Activated CD4-positive, alpha-beta memory T cell treated with anti-CD3 and anti-CD28 coated beads for 36 hours (primary cell): Measurements from ENCODE around the gene ARSD. TPM values are rescaled to one million over a fixed set of nuclear protein-coding genes. Genes with fewer than 3 reads are reported as not detected.
"Not testable (repeated sequence)": the region's sequence is repeated elsewhere in the genome, so short reads cannot be mapped to it uniquely, and the experiment has no call there.

Experiments
- CTCF ChIA-PET: fragments of 350-600 bp; sonication (Branson Sonifier 250); formaldehyde crosslinking; loops from one replicate; lab custom pipeline; 2021; ENCODE audit warnings: antibody characterized with exemption, inconsistent platforms; lab: Charles Lee
- POLR2A ChIA-PET: fragments of 350-600 bp; sonication (Branson Sonifier 250); formaldehyde crosslinking; loops from one replicate; lab custom pipeline; 2021; ENCODE audit warnings: antibody characterized with exemption; lab: Charles Lee
- DNase-seq: peaks from one replicate; pipeline ENCODE4 v3.0.0-alpha.2; 2020
- H3K27ac Mint-ChIP-seq: one replicate; pipeline ENCODE4 v1.8.0; 2021; ENCODE audit warnings: mixed read lengths
- H3K27me3 Mint-ChIP-seq: one replicate; pipeline ENCODE4 v1.8.0; 2021; ENCODE audit warnings: mixed read lengths
- H3K36me3 Mint-ChIP-seq: one replicate; pipeline ENCODE4 v1.8.0; 2021; ENCODE audit warnings: mixed read lengths
- H3K4me1 Mint-ChIP-seq: one replicate; pipeline ENCODE4 v1.8.0; 2021; ENCODE audit warnings: low read depth, mixed read lengths
- H3K4me3 Mint-ChIP-seq: one replicate; pipeline ENCODE4 v1.8.0; 2021; ENCODE audit warnings: mild to moderate bottlenecking, mixed read lengths
- H3K9me3 Mint-ChIP-seq: one replicate; pipeline ENCODE4 v1.8.0; 2021; ENCODE audit warnings: mixed read lengths
- intact Hi-C: fragments of 100-400 bp; cut with micrococcal nuclease; formaldehyde crosslinking; loops from one replicate; pipeline ENCODE4 v1.15.1; 2023
- total RNA-seq, 2 experiments: library from RNA; stranded (reverse); gene quantifications; one replicate each; pipeline ENCODE4 v1.2.3, GENCODE V29; 2021

Gene ARSD
- total RNA-seq, 2 experiments from 2014 or later = 1.0 to 1.5 TPM

DNA sequence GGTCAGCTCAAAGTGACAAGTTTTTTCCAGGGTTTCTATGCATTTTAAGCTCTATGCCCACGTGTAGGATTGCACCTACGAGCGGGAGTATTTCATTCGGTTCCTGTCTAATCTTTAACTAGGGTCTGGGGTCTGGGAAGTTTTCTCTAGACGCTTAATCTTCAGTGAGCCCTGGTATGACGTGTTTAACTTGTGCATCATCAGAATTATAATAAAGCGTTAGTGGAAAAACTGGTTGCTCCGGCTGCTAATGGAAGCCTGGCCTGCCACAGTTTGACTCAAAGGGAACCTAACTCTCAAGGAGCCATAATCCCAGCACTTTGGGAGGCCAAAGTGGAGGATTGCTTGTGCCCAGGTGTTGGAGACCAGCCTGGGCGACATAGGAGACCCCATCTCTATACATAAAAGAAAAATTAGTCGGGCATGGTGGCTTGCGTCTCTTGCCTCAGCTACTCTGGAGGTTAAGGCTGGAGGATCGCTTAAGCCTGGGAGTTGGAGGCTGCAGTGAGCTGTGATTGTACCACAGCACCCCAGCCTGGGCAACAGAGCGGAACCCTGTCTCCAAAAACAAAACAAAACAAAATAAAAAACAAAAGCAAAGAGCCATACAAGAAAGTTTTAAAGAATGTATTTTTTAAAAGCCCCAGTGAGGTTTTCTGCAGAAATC is 30.2 kb downstream of the ARSD start:
- Mint-ChIP-seq H3K36me3 (no peaks in the 10 kb centered on the region), H3K27ac (no peak overlapping the region), H3K27me3 (peaks cover 3% of the 10 kb centered on the region)

DNA sequence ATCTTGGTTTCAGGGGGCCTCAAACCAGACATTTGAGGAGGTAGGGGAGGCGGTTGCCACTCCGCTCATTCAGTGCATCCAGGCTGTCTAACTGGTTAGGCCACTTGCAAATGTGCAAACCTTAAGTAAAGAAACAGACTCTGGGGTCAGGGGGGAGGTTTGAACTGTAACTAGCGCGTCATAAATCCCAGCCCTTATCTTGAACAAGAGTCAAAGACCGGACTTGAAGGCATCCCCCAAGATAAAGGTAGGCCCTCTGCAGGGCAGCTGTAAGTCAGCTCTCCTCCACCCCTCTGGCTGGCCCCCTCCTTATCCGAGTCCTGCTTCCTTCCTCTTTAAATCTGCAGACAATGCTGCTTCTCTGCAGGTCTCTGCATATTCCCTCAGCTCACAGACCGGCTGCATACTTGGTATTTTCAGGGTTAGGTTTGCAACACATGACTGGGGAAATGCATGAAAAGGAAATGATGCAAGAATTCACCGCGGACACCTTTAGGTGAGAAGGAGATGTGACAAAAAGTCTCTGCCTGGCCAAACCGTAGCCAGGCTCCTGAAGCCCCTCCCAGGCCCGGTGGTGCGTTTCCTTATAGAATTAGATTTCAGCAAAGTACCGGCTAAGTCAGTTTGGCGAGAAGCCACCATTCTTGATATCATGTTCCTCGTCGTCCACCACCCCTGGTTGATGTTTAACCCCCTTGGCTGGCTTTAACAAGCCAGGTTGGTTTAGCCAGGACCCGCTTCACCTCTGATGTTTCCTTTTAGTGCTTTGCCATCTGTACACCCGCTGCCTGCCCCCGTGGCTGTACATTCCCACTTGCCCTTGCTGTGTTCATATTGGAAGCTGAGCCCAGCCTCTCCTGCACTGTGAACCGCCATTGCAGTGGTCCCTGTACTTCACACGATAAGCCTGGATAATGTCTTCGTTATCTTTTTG is 31.2 kb downstream of the ARSD start:
- H3K4me3 Mint-ChIP-seq, H3K4me1 Mint-ChIP-seq, H3K36me3 Mint-ChIP-seq, CTCF ChIA-PET, H3K27me3 Mint-ChIP-seq, DNase-seq, intact Hi-C loops, H3K9me3 Mint-ChIP-seq, H3K27ac Mint-ChIP-seq: not testable (repeated sequence)
- POLR2A ChIA-PET = interaction anchor here (0.6 kb wide), 1 partner anchor 147 kb away, joined by 3 read pairs; no protein-coding TSS in a partner anchor

More for the DNA sequence above, 30.2 kb downstream of the ARSD start:
- Mint-ChIP-seq H3K4me3 (no peak overlapping the region), H3K9me3 (peaks cover 9% of the 10 kb centered on the region), H3K4me1 (peaks cover 4% of the 10 kb centered on the region)
- POLR2A ChIA-PET = no interaction called here
- intact Hi-C loops = no loop called here
- no peak for DNase-seq
- CTCF ChIA-PET = no interaction called here

DNA sequence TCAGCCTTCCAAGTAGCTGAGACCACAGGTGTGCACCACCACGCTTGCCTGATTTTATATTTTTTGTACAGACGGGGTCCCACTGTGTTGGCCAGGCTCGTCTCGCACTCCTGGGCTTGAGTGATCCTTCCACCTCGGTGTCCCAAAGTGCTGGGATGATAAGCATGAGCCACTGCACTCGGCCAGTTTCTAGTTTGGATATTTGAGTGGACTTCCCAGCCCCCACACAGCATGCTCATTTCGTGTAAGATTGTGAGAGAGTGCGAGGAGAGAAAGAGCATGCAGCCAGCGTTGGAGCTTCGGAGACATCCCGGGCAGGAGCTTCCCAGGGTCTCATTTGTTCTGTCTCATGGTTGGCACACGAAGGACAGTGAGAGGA is 31.8 kb downstream of the ARSD start:
- H3K27me3 Mint-ChIP-seq = peaks cover 3% of the 10 kb centered on the region
- ChIA-PET POLR2A (no interaction called here), CTCF (no interaction called here)
- H3K4me1 Mint-ChIP-seq = peaks cover 4% of the 10 kb centered on the region
- H3K36me3 Mint-ChIP-seq = no peaks in the 10 kb centered on the region
- DNase-seq = no peak
- no peaks in the 10 kb centered on the region for H3K9me3 Mint-ChIP-seq
- no peak overlapping the region for H3K27ac Mint-ChIP-seq
- intact Hi-C loops = no loop called here
- no peak overlapping the region for H3K4me3 Mint-ChIP-seq

DNA sequence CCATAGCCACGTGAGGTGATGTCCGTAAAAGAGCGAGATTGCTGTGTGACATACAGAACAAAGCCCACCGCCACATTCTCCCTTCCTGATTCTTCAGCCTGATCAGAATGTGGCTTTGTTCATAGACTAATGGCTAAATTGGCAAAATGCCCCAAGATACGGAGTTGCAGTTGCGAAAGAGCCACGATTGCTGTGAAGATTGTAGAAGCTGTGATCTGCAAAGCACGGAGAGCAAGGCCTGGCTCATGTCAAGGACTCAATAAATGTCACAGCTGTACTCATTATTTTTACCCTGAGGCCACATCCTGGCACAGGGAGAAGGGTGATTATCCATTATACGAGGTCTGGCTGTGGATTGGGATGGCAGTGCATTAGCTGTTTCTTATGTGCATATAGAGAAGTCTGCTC is 34.2 kb downstream of the ARSD start:
- CTCF ChIA-PET = interaction anchor here (0.6 kb wide), 1 partner anchor 151 kb away, joined by 3 read pairs; no protein-coding TSS in a partner anchor
- Mint-ChIP-seq H3K27ac (no peak overlapping the region), H3K27me3 (peaks cover 5% of the 10 kb centered on the region), H3K36me3 (no peaks in the 10 kb centered on the region), H3K4me1 (peaks cover 4% of the 10 kb centered on the region), H3K4me3 (no peak overlapping the region), H3K9me3 (no peaks in the 10 kb centered on the region)
- POLR2A ChIA-PET = no interaction called here
- DNase-seq = no peak
- intact Hi-C loops = no loop called here

DNA sequence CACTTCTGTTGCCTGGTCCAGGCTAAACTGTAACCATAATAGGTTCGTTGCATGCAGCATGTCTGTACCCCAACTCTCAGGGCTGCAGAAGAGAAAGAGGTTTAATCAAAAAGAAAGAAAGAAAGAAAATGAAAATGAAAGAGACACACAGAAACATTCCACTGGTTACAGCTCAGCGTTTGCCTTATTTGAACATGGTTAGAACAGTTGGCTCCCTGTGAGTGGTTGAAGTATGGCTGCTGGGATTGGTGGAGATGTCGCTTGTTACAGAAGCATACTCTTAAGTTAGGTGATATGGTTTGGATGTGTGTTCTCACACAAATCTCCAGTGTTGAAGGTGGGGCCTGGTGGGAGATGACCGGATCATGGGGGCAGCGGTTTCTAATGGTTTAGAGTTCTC is 36.3 kb downstream of the ARSD start:
- Mint-ChIP-seq H3K36me3 (no peaks in the 10 kb centered on the region), H3K4me3 (no peak overlapping the region), H3K27me3 (peaks cover 4% of the 10 kb centered on the region), H3K27ac (no peak overlapping the region), H3K9me3 (no peaks in the 10 kb centered on the region), H3K4me1 (peaks cover 7% of the 10 kb centered on the region)
- intact Hi-C loops = no loop called here
- ChIA-PET CTCF (no interaction called here), POLR2A (no interaction called here)
- DNase-seq = no peak

DNA sequence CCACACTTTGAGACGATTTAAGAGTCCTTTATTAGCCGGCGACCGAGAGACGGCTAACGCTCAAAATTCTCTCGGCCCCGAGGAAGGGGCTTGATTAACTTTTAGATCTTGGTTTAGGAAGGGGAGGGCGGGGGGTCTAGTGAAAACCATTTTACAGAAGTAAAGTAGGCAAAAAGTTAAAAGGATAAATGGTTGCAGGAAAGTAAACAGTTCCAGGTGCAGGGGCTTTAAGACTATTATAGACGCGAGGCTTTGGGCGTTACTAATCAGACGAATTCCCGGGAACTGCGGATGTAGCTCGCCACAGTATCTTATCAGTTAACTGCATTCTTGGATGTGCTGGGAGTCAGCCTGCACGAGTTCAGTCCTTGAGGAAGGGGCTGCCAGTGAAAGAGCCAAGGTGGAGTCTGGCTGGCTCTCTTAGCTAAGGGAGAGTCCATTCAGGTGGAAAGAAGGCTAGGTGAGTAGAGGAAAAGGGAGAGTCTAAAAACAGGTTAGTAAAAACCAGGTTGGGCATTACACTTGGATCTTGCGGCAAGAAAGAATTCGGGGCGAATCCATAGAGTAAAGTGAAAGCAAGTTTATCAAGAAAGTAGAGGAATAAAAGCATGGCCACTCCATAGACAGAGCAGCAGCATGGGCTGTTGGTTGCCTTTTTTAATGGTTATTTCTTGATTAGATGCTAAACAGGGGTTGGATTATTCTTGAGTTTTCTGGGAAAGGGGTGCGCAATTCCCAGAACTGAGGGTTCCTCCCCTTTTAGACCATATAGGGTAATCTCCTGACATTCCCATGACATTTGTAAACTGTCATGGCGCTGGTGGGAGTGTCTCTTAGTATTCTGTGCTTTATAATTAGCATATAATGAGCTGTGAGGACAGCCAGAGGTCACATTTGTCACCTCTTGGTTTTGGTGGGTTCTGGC is 38.3 kb downstream of the ARSD start:
- H3K4me1 Mint-ChIP-seq, H3K9me3 Mint-ChIP-seq, intact Hi-C loops, H3K36me3 Mint-ChIP-seq, H3K27me3 Mint-ChIP-seq, H3K4me3 Mint-ChIP-seq, POLR2A ChIA-PET, CTCF ChIA-PET, H3K27ac Mint-ChIP-seq, DNase-seq: not testable (repeated sequence)

DNA sequence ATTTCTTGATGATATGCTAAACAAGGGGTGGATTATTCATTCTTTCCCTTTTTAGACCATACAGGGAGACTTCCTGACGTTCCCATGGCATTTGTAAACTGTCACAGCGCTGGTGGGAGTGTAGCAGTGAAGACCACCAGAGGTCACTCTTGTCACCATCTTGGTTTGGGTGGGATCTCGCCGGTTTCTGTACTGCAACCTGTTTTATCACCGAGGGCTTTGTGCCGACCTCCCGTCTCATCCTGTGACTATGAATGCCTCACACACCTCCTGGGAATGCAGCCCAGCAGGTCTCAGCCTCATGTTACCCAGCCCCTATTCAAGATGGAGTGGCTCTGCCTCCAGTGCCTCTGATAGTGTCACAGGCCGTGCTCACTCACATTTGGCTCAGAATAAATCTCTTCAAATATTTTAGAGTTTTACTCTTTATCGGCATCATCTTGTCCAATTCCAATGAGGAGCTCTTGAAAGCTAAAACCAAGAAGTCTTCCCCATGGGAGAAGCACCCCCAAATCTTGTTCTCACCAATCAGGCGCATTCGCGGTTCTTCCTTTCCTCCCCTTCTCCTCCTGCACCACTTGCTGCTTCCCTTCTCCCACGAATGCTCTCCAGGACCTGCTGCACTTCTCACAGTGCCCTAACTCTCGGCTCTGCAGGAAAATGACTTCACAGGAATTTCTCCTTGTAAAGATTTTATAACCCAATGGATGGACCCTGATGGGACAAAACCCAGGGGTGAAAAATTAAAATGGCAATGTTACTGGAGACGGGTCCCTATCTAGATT is 39.2 kb downstream of the ARSD start:
- POLR2A ChIA-PET, CTCF ChIA-PET: not testable (repeated sequence)

DNA sequence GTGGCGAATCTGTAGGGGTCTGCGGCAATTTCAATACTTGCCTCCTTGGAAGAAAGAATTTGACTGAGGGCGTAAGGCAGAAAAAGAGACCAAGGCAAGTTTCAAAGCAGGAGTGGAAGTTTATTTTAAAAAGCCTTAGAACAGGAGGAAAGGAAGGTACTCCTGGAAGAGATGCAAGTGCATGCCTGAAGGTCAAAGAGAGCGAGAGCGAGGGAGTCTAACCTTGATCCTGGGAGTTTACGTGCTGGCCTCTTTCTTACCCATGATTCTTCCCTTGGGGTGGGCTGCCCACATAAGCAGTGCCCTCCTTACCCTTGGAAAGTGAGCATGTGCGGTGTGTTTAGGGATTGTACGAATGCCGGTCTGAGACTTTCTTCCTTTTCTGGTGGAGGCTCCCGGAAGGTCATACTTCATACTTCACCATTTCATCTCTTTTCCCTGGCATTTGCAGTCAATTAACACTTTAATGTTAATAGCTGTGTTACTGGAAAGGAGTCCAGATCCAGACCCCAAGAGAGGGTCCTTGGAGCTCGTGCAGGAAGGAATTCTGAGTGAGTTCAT is 40.0 kb downstream of the ARSD start:
- peak overlapping the region; percentile 65 for H3K4me3 Mint-ChIP-seq
- intact Hi-C loops = no loop called here
- H3K36me3 Mint-ChIP-seq = no peaks in the 10 kb centered on the region
- no peaks in the 10 kb centered on the region for H3K9me3 Mint-ChIP-seq
- H3K4me1 Mint-ChIP-seq = peaks cover 7% of the 10 kb centered on the region
- CTCF ChIA-PET = no interaction called here
- DNase-seq = no peak
- H3K27me3 Mint-ChIP-seq = peaks cover 4% of the 10 kb centered on the region
- POLR2A ChIA-PET = no interaction called here
- no peak overlapping the region for H3K27ac Mint-ChIP-seq

More for the DNA sequence above, 39.2 kb downstream of the ARSD start:
- H3K4me3 Mint-ChIP-seq = peak overlapping the region; percentile 65
- H3K9me3 Mint-ChIP-seq, H3K4me1 Mint-ChIP-seq, H3K27me3 Mint-ChIP-seq, H3K27ac Mint-ChIP-seq, DNase-seq, intact Hi-C loops, H3K36me3 Mint-ChIP-seq: not testable (repeated sequence)

DNA sequence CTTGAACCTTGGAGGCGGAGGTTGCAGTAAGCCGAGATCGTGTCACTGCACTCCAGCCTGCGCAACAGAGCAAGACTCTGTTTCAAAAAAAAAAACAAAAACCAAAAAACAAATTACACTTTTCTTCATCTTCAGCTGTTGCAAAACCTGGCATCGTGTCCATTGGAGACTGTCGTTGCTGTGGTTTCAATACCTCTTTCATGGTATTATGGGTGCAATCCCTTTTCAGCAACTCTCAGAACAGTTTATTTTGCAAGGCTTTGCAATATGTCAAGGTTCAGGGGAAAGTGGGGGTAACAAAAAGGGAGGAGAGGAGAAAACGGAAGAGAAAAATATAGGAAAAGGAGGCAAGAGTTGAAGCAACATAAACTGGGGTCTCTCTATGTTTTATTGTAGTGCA is 40.8 kb downstream of the ARSD start:
- Mint-ChIP-seq H3K36me3 (no peaks in the 10 kb centered on the region), H3K27ac (no peak overlapping the region), H3K4me3 (no peak overlapping the region), H3K27me3 (peaks cover 4% of the 10 kb centered on the region), H3K4me1 (peaks cover 7% of the 10 kb centered on the region), H3K9me3 (no peaks in the 10 kb centered on the region)
- ChIA-PET POLR2A (no interaction called here), CTCF (no interaction called here)
- DNase-seq = no peak
- intact Hi-C loops = no loop called here

DNA sequence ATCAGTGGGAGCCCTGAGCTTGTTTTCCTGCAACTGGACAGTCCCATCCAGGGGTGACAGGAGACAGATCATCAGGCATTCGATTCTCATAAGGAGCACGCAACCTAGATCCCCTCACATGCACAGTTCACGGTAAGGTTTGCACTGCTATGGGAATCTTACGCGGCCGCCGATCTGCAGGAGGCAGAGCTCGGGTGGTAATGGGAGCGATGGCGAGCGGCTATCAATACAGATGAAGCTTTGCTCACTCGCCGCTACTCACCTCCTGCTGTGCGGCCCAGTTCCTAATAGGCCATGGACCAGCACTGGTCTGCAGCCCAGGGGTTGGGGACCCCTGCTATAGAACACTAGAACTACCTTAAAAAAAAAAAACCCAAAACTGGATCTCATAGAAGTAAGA is 45.4 kb downstream of the ARSD start:
- H3K27me3 Mint-ChIP-seq = peaks cover 2% of the 10 kb centered on the region
- no peak overlapping the region for H3K4me3 Mint-ChIP-seq
- H3K4me1 Mint-ChIP-seq = peaks cover 1% of the 10 kb centered on the region

DNA sequence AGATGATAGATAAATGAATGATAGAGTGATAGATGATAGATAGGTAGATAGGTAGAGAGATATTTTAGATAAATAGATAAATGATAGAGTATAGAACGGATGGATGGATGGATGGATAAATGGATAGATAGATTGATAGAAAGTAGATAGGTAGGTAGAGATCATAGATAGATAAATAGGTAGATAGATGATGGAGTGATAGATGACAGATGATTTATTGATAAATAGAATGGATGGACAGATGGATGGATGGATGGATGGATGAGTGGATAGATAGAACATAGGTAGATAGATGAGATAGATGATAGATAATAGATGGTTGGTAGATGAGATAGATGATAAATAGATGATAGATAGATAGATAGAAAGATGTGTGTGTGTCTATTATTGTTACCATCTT is 49.5 kb downstream of the ARSD start:
- no peaks in the 10 kb centered on the region for H3K4me1 Mint-ChIP-seq
- no peak for DNase-seq
- no peaks in the 10 kb centered on the region for H3K27me3 Mint-ChIP-seq
- H3K4me3 Mint-ChIP-seq = no peak overlapping the region
- no peaks in the 10 kb centered on the region for H3K36me3 Mint-ChIP-seq
- no peak overlapping the region for H3K27ac Mint-ChIP-seq
- intact Hi-C loops = no loop called here
- no peaks in the 10 kb centered on the region for H3K9me3 Mint-ChIP-seq
- ChIA-PET POLR2A (no interaction called here), CTCF (no interaction called here)

More for the DNA sequence above, 45.4 kb downstream of the ARSD start:
- CTCF ChIA-PET = no interaction called here
- Mint-ChIP-seq H3K27ac (no peak overlapping the region), H3K36me3 (no peaks in the 10 kb centered on the region), H3K9me3 (no peaks in the 10 kb centered on the region)
- intact Hi-C loops = no loop called here
- DNase-seq = no peak
- POLR2A ChIA-PET = no interaction called here
